GOT3 (cell line): Measurements from ENCODE around the gene KRTAP19-1.
"Not testable (repeated sequence)": the region's sequence is repeated elsewhere in the genome, so short reads cannot be mapped to it uniquely, and the experiment has no call there.

Experiments
- DNase-seq: peaks from one replicate; lab custom pipeline; 2025; ENCODE audit warnings: mixed read lengths; lab: John Stamatoyannopoulos, UW

KRTAP19-1 gene

GRCh38 chr21:30480145-30480544 is at the start of gene KRTAP19-1:
KRTAP19-1 (minus strand) TSS chr21:30480367; CDS start chr21:30480317, 50 bp downstream.
- no peak for DNase-seq

GRCh38 chr21:30518876-30519275 is 38.7 kb upstream of the KRTAP19-1 start:
- DNase-seq = no peak

GRCh38 chr21:30515681-30516080 is 35.5 kb upstream of the KRTAP19-1 start:
- DNase-seq = no peak

GRCh38 chr21:30505621-30506205 is 25.5 kb upstream of the KRTAP19-1 start:
- DNase-seq = not testable (repeated sequence)

- no peak for DNase-seq
These were observed 21.9 kb upstream of the KRTAP19-1 start, which contains the start of gene KRTAP19-5 for GRCh38 chr21:30502041-30502440. KRTAP19-5 (minus strand) TSS chr21:30502141; CDS start chr21:30502090, 51 bp downstream.

- DNase-seq = no peak
These were observed 16.9 kb upstream of the KRTAP19-1 start, which contains the start of gene KRTAP19-4 for GRCh38 chr21:30497065-30497464. KRTAP19-4 (minus strand) TSS chr21:30497165; CDS start chr21:30497110, 55 bp downstream.

- no peak for DNase-seq
These were observed 11.8 kb upstream of the KRTAP19-1 start, which contains the start of gene KRTAP19-3 for GRCh38 chr21:30491963-30492428. KRTAP19-3 (minus strand) TSS chr21:30492013; CDS start chr21:30491957, 56 bp downstream.

GRCh38 chr21:30487336-30487735 is 7.2 kb upstream of the KRTAP19-1 start, which contains the start of gene KRTAP19-2:
KRTAP19-2 (minus strand) TSS chr21:30487436; CDS start chr21:30487348, 88 bp downstream.
- DNase-seq = no peak

- no peak for DNase-seq
These were observed 6.0 kb upstream of the KRTAP19-1 start for GRCh38 chr21:30486180-30486579.

GRCh38 chr21:30482130-30482529 is 2.0 kb upstream of the KRTAP19-1 start:
- no peak for DNase-seq

- no peak for DNase-seq
These were observed 908 bp downstream of the KRTAP19-1 start for GRCh38 chr21:30479259-30479658.

- DNase-seq = no peak
These were observed 2.2 kb downstream of the KRTAP19-1 start for GRCh38 chr21:30478004-30478403.

- DNase-seq = no peak
These were observed 11.1 kb downstream of the KRTAP19-1 start for GRCh38 chr21:30468900-30469714.

- no peak for DNase-seq
These were observed 16.5 kb downstream of the KRTAP19-1 start for GRCh38 chr21:30463713-30464112.

GRCh38 chr21:30448514-30448913 is 31.7 kb downstream of the KRTAP19-1 start:
- DNase-seq = no peak

GRCh38 chr21:30447056-30447455 is 33.1 kb downstream of the KRTAP19-1 start:
- no peak for DNase-seq

GRCh38 chr21:30444204-30444603 is 36.0 kb downstream of the KRTAP19-1 start:
- no peak for DNase-seq

GRCh38 chr21:30443226-30443625 is 36.9 kb downstream of the KRTAP19-1 start:
- no peak for DNase-seq

GRCh38 chr21:30439975-30440374 is 40.2 kb downstream of the KRTAP19-1 start, which contains the start of gene KRTAP15-1:
KRTAP15-1 (plus strand) TSS chr21:30440275; CDS start chr21:30440328, 53 bp downstream.
- DNase-seq = no peak

- no peak for DNase-seq
These were observed 43.1 kb downstream of the KRTAP19-1 start for GRCh38 chr21:30437010-30437565.

- no peak for DNase-seq
These were observed 46.0 kb downstream of the KRTAP19-1 start for GRCh38 chr21:30434033-30434631.

GRCh38 chr21:30430170-30430655 is 50.0 kb downstream of the KRTAP19-1 start, which contains the start of gene KRTAP13-4:
KRTAP13-4 (plus strand) TSS chr21:30430220; CDS start chr21:30430276, 56 bp downstream.
- no peak for DNase-seq
